Duodenal mucosa (tissue), 2 donors: ENCODE measurements around the gene PRLR.

ENCODE experiments used
- H3K27ac ChIP-seq: one replicate; pipeline ENCODE4 v1.7.0; 2013; ENCODE audit warnings: low read depth, low read length
- H3K27me3 ChIP-seq, 2 donors: one replicate each; pipeline ENCODE4 v1.7.0; 2013; ENCODE audit warnings: low read length in 2 of 2, control low read depth in 1 of 2; ENCODE audit not compliant: insufficient read depth in 2 of 2, control insufficient read depth in 1 of 2
- H3K36me3 ChIP-seq, 2 donors: one replicate each; pipeline ENCODE4 v1.7.0; 2013; ENCODE audit warnings: low read length in 2 of 2, control low read depth in 1 of 2; ENCODE audit not compliant: insufficient read depth in 2 of 2, control insufficient read depth in 1 of 2
- H3K4me1 ChIP-seq, 2 donors: one replicate each; pipeline ENCODE4 v1.7.0; 2013; ENCODE audit warnings: low read length in 2 of 2, control low read depth in 1 of 2; ENCODE audit not compliant: insufficient read depth in 2 of 2, control insufficient read depth in 1 of 2
- H3K4me3 ChIP-seq, 2 donors: one replicate each; pipeline ENCODE4 v1.7.0; 2013; ENCODE audit warnings: low read length in 2 of 2, low read depth in 1 of 2
- H3K9ac ChIP-seq, 2 donors: one replicate each; pipeline ENCODE4 v1.7.0; 2013; ENCODE audit warnings: low read length in 2 of 2, low read depth in 1 of 2
- H3K9me3 ChIP-seq, 2 donors: one replicate each; pipeline ENCODE4 v1.7.0; 2013; ENCODE audit warnings: low read length in 2 of 2, control low read depth in 1 of 2; ENCODE audit not compliant: control insufficient read depth in 1 of 2

The PRLR gene

DNA sequence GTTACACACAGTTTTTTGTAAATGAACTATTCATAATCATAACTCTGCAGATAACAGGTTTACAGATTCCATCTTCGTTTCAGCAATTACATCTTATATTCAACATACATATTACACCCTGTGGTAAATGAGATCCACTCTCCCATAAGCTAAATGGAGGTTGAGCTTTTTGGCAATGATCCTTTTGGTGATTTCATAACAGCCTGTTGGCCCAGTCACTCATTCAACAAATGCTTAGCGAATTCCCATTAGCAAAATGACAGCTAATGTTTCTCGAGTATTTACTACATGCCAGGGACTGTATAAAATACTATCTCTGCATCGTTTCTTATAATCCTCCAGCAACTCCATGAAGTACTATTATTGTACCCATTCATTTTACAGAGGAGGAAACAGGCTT lies 157.1 kb downstream of the PRLR start:
- Histone ChIP-seq H3K4me1 (no peaks in the 10 kb centered on the region), H3K9ac (no peak overlapping the region), H3K27me3 (no peaks in the 10 kb centered on the region), H3K4me3 (no peak overlapping the region), H3K9me3 (no peaks in the 10 kb centered on the region), H3K36me3 (peaks cover 0 to 20% of the 10 kb centered on the region in 2 donors), H3K27ac (no peak overlapping the region)

DNA sequence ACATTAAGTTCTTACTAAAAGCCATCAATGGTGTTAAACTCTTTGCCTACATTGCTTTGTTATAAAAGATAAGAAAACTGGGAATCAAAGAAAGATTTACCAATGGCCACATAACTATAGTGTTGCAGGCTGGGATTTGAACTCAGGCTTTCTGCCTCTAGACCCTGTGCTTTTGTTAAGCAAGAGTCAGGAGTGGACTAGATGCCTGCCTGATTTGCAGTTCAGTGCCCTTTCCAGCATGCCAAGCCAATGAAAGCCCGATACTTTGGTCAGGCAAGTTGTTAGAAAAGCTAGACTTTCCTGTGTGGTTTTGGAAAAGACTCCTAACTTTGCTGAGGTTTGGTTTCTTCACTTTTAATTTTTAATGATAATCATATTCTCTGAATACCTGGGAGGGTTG lies 161.1 kb downstream of the PRLR start:
- Histone ChIP-seq H3K36me3 (peaks cover 0 to 29% of the 10 kb centered on the region in 2 donors), H3K4me1 (no peaks in the 10 kb centered on the region), H3K27ac (no peak overlapping the region), H3K27me3 (no peaks in the 10 kb centered on the region), H3K9me3 (no peaks in the 10 kb centered on the region), H3K4me3 (no peak overlapping the region), H3K9ac (no peak overlapping the region)

DNA sequence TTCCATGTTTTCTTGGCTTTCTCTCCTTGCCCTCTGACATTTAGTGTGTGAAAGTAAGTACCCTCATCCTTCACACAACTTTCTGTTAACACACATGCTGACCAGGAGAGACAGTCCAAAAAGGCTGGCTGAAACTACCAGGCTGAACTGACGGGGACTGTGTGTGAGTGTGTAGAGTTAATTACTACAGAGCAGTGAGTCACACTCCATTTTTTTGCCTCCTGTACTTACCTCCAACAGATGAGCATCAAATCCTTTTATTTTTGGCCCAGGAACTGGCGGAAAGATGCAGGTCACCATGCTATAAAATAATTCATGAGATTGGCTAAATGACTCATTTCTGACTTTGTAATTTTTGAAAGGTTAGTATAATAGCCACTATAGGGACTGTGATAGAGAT lies 162.3 kb downstream of the PRLR start:
- Histone ChIP-seq H3K4me1 (no peaks in the 10 kb centered on the region), H3K27ac (no peak overlapping the region), H3K36me3 (peaks cover 0 to 29% of the 10 kb centered on the region in 2 donors), H3K9me3 (no peaks in the 10 kb centered on the region), H3K27me3 (no peaks in the 10 kb centered on the region), H3K4me3 (no peak overlapping the region), H3K9ac (no peak overlapping the region)

DNA sequence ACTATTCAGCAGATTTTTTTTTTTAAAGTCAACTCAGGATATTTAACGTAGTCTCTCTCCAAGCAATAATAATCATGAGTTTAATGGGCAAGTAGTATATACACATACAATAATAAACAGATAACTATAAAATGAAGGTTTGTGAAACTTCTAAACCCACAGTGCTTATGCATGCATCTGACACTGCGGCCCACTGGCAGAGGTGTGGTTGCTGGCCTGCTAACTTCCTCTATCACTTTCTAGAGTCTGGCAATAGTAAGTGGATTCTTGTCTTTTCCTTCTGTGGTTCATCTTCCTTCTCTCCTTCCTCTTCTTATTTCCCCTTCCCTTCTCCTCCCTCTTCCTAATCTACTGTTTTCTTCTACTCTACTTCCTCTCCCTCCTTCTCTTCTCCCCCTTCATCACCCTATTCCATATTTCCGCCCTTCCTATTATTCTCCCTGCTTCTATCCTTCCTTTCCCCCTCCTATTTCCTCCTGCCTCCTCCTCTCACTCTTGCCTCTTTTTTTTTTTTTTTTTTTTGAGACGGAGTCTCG lies 164.0 kb downstream of the PRLR start:
- no peaks in the 10 kb centered on the region for H3K4me1 ChIP-seq
- H3K9me3 ChIP-seq = no peaks in the 10 kb centered on the region
- no peaks in the 10 kb centered on the region for H3K27me3 ChIP-seq
- H3K9ac ChIP-seq = no peak overlapping the region
- peaks cover 0 to 22% of the 10 kb centered on the region in 2 donors for H3K36me3 ChIP-seq
- no peak overlapping the region for H3K4me3 ChIP-seq
- H3K27ac ChIP-seq = no peak overlapping the region

DNA sequence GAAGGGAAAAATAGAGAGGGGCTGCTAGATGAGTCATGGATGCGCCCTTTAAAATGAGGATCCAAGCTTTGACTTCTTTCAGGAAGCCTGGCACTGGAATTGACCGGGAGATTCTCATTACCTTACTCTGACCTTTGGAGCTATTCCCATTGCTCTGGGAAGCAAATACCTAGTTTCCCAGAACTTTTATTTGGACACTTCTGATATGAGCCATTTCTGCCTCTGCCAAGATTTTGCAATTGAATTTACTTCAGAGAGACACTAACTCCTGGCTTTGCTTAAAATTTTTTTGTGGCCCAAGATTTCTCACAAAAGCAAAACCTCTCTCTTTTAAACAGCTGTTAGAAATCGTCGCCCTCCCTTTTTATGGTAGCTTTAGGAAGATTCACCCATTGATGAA lies 166.9 kb downstream of the PRLR start:
- H3K9me3 ChIP-seq = no peaks in the 10 kb centered on the region
- H3K27ac ChIP-seq = no peak overlapping the region
- H3K36me3 ChIP-seq = peaks cover 3 to 10% of the 10 kb centered on the region in 2 donors
- no peaks in the 10 kb centered on the region for H3K4me1 ChIP-seq
- no peak overlapping the region for H3K4me3 ChIP-seq
- no peaks in the 10 kb centered on the region for H3K27me3 ChIP-seq
- H3K9ac ChIP-seq = no peak overlapping the region

DNA sequence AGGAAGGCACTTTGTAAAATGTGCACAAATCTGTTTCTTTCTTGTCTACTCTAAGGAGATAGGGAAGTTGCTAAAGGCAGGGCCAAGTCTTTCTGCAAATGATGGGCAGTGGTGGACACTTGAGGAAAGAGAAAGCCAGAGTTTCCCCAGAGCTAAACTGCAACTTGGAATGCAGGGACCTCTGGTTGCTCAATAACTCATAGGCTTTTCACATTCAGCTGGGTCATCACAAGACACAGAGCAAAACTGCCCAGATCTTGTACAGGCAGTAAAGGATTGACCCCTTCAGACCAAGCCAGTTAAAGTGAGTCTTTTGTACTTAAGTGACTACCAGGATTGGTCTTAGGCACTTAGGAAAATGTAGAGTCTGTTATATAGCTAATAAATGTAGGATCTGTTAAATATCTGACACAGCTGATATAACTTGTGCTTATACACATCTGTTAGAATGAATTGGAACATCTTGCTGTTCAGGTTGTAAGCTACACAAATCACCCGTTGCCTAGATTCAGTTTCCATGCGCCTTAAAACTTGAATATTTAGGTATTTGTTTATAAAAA lies 169.0 kb downstream of the PRLR start:
- peaks cover 3 to 9% of the 10 kb centered on the region in 2 donors for H3K36me3 ChIP-seq
- no peaks in the 10 kb centered on the region for H3K27me3 ChIP-seq
- no peaks in the 10 kb centered on the region for H3K4me1 ChIP-seq
- no peak overlapping the region for H3K9ac ChIP-seq
- H3K4me3 ChIP-seq = no peak overlapping the region
- no peaks in the 10 kb centered on the region for H3K9me3 ChIP-seq
- no peak overlapping the region for H3K27ac ChIP-seq

DNA sequence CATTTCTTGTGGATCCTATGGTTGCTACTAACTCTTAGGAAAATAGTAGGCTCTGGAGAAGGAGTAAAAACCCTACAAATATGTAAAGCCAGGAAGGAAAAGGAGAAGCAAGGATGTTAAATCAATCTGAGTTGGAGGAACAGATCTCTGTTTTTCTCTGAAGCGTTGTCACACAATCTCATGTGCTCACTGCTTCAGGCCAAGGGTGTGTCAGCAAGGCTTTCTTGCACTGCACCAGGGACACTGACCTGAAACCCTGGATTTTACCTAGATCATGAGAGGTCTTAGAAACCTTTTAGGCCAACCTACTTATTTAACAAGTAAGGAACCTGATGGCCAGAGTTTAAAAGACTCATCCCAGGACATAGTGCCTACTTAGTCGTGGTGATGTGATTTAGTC lies 170.1 kb downstream of the PRLR start:
- peaks cover 3 to 5% of the 10 kb centered on the region in 2 donors for H3K36me3 ChIP-seq
- H3K27me3 ChIP-seq = no peaks in the 10 kb centered on the region
- no peak overlapping the region for H3K27ac ChIP-seq
- H3K4me1 ChIP-seq = no peaks in the 10 kb centered on the region
- H3K4me3 ChIP-seq = no peak overlapping the region
- no peaks in the 10 kb centered on the region for H3K9me3 ChIP-seq
- H3K9ac ChIP-seq = no peak overlapping the region

DNA sequence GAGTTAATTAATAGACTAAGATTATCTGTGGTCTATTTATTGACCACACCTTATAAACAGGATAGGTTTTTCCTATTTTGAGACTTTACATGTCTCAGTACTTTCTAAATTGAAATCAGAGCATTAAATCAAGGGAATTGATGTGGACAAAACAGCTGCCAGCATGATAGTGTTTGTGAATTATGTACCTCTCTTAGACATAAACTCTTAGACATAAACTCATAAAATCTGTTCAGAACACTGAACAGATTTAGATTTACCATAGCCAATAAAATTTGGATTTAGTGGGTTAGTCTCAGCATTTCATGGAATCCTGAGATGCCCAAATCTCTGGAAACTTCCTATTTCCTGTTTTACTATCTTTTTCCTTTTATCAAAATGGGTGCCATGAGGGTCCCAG lies 171.0 kb downstream of the PRLR start:
- H3K4me1 ChIP-seq = no peaks in the 10 kb centered on the region
- H3K27me3 ChIP-seq = no peaks in the 10 kb centered on the region
- no peak overlapping the region for H3K27ac ChIP-seq
- H3K9me3 ChIP-seq = no peaks in the 10 kb centered on the region
- no peak overlapping the region for H3K4me3 ChIP-seq
- H3K9ac ChIP-seq = no peak overlapping the region
- H3K36me3 ChIP-seq = peaks cover 0 to 3% of the 10 kb centered on the region in 2 donors

DNA sequence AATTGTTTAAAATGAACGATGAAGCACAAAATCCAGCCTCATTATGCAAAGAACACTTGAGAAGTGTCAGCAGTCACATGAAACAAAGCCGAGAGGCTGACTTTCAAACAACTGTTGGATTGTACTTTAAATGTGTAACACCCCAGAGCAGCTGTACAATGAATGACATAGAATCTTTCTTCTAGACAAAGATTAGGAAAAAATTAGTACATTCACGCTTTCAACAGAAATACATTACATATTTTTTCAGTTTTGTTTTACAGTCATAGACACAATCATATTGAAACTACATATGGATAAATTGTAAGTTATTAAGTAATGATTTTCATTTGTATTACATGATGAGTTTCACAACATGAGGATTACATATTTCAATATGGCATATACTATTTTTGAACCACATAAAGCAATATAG lies 171.9 kb downstream of the PRLR start:
- no peaks in the 10 kb centered on the region for H3K9me3 ChIP-seq
- no peak overlapping the region for H3K9ac ChIP-seq
- H3K4me1 ChIP-seq = no peaks in the 10 kb centered on the region
- no peak overlapping the region for H3K4me3 ChIP-seq
- no peak overlapping the region for H3K27ac ChIP-seq
- no peaks in the 10 kb centered on the region for H3K27me3 ChIP-seq
- H3K36me3 ChIP-seq = peaks cover 0 to 3% of the 10 kb centered on the region in 2 donors

DNA sequence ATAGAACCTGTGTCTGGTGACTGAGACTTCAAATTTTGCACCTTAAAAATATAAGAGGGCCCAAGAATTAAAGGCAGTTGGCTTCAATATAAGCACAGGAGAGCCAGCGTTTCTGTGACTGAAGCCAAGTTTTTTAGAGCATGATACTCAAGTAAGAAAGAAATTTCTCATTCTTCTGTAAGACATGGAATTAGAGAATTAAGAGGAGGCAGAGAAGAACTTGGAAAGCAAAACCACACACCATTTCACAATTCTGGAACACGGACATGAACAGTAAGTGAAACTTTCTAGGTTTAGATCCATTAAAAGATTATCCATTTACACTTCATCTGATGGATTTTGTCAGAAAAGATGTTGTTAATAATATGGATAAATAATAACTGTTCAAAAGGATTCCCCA lies 173.6 kb downstream of the PRLR start:
- no peaks in the 10 kb centered on the region for H3K4me1 ChIP-seq
- H3K36me3 ChIP-seq = peaks cover 0 to 3% of the 10 kb centered on the region in 2 donors
- H3K9ac ChIP-seq = no peak overlapping the region
- no peaks in the 10 kb centered on the region for H3K9me3 ChIP-seq
- H3K4me3 ChIP-seq = no peak overlapping the region
- H3K27ac ChIP-seq = no peak overlapping the region
- no peaks in the 10 kb centered on the region for H3K27me3 ChIP-seq
